ENCODE results near the gene NPFFR1.

The NPFFR1 gene

GRCh38 chr10:70269741-70270140, 14.1 kb downstream of the NPFFR1 start:
- 95% methylated on average over 3 of the region's 3 CpGs for WGBS
- DNase-seq = no peak

GRCh38 chr10:70268376-70268775, 15.4 kb downstream of the NPFFR1 start:
- H3K14ac ChIP-seq (ENCODE audit: low read length in 2 of 2) = no peak overlapping the region
- no peak overlapping the region for H3K4ac ChIP-seq (ENCODE audit: low read depth in 1 of 2, low read length in 2 of 2)
- no peak overlapping the region for H4K91ac ChIP-seq (ENCODE audit: low read length)
- H3K4me3 ChIP-seq (ENCODE audit: insufficient read depth in 1 of 2, low read depth in 1 of 2, low read length in 2 of 2) = no peak overlapping the region
- WGBS = 78% methylated on average over 3 of the region's 4 CpGs
- H3K36me3 ChIP-seq (ENCODE audit: control insufficient read depth in 1 of 2, insufficient read depth in 2 of 2, low read depth in 1 of 2, low read length in 2 of 2) = no peaks in the 10 kb centered on the region
- peaks cover 0 to 69% of the 10 kb centered on the region in 2 experiments for H3K27me3 ChIP-seq (ENCODE audit: control insufficient read depth in 1 of 2, insufficient read depth in 1 of 2, low read length in 2 of 2)
- no peak overlapping the region for H3K18ac ChIP-seq (ENCODE audit: low read depth in 1 of 2, low read length in 2 of 2)
- no peak overlapping the region for H2BK15ac ChIP-seq (ENCODE audit: low read depth, poor library complexity, severe bottlenecking)
- no peak overlapping the region for H3K23ac ChIP-seq (ENCODE audit: low read length in 2 of 2)
- no peaks in the 10 kb centered on the region for H3K9me3 ChIP-seq (ENCODE audit: control insufficient read depth, low read length)
- H2AFZ ChIP-seq (ENCODE audit: low read depth, low read length) = no peak overlapping the region
- no peak for DNase-seq
- no peak overlapping the region for H3K27ac ChIP-seq (ENCODE audit: low read length, poor library complexity, severe bottlenecking)
- no peaks in the 10 kb centered on the region for H3K79me1 ChIP-seq (replicated peaks; ENCODE audit: low read length, poor library complexity, severe bottlenecking)
- H2AK5ac ChIP-seq (ENCODE audit: low read length, severe bottlenecking) = peak overlapping the region; percentile 11
- H2BK5ac ChIP-seq (ENCODE audit: low read depth, low read length, poor library complexity, severe bottlenecking) = no peak overlapping the region
- H3K4me1 ChIP-seq (ENCODE audit: control insufficient read depth, insufficient read depth, low read depth, low read length) = peaks cover 6% of the 10 kb centered on the region
- no peak overlapping the region for H3K4me2 ChIP-seq (ENCODE audit: low read length, poor library complexity, severe bottlenecking)
- H2BK120ac ChIP-seq (ENCODE audit: low read depth, low read length) = no peak overlapping the region
- H2BK12ac ChIP-seq (ENCODE audit: low read length in 2 of 2) = peak overlapping the region in 1 of 2 experiments; percentile 59
- no peak overlapping the region for H4K8ac ChIP-seq (ENCODE audit: low read length)
- H3K9ac ChIP-seq (ENCODE audit: low read length) = no peak overlapping the region

More at GRCh38 chr10:70269741-70270140, 14.1 kb downstream of the NPFFR1 start:
- Histone ChIP-seq H2AK5ac (ENCODE audit: low read length, severe bottlenecking) (no peak overlapping the region), H3K4me2 (ENCODE audit: low read length, poor library complexity, severe bottlenecking) (no peak overlapping the region), H3K23ac (ENCODE audit: low read length in 2 of 2) (no peak overlapping the region), H3K4me1 (ENCODE audit: control insufficient read depth, insufficient read depth, low read depth, low read length) (peaks cover 6% of the 10 kb centered on the region), H3K9ac (ENCODE audit: low read length) (no peak overlapping the region), H3K27me3 (ENCODE audit: control insufficient read depth in 1 of 2, insufficient read depth in 1 of 2, low read length in 2 of 2) (peaks cover 0 to 59% of the 10 kb centered on the region in 2 experiments), H2BK120ac (ENCODE audit: low read depth, low read length) (no peak overlapping the region), H2BK12ac (ENCODE audit: low read length in 2 of 2) (peak overlapping the region in 1 of 2 experiments; percentile 59), H3K4me3 (ENCODE audit: insufficient read depth in 1 of 2, low read depth in 1 of 2, low read length in 2 of 2) (no peak overlapping the region), H2AFZ (ENCODE audit: low read depth, low read length) (no peak overlapping the region), H4K8ac (ENCODE audit: low read length) (no peak overlapping the region), H3K9me3 (ENCODE audit: control insufficient read depth, low read length) (no peaks in the 10 kb centered on the region), H2BK15ac (ENCODE audit: low read depth, poor library complexity, severe bottlenecking) (no peak overlapping the region), H2BK5ac (ENCODE audit: low read depth, low read length, poor library complexity, severe bottlenecking) (no peak overlapping the region), H3K27ac (ENCODE audit: low read length, poor library complexity, severe bottlenecking) (no peak overlapping the region), H3K36me3 (ENCODE audit: control insufficient read depth in 1 of 2, insufficient read depth in 2 of 2, low read depth in 1 of 2, low read length in 2 of 2) (no peaks in the 10 kb centered on the region), H4K91ac (ENCODE audit: low read length) (no peak overlapping the region), H3K14ac (ENCODE audit: low read length in 2 of 2) (peak overlapping the region in 1 of 2 experiments; percentile 7), H3K4ac (ENCODE audit: low read depth in 1 of 2, low read length in 2 of 2) (no peak overlapping the region), H3K18ac (ENCODE audit: low read depth in 1 of 2, low read length in 2 of 2) (no peak overlapping the region), H3K79me1 (replicated peaks; ENCODE audit: low read length, poor library complexity, severe bottlenecking) (no peaks in the 10 kb centered on the region)

- Histone ChIP-seq H4K91ac (ENCODE audit: low read length) (peak overlapping the region; percentile 77), H3K4me3 (ENCODE audit: insufficient read depth in 1 of 2, low read depth in 1 of 2, low read length in 2 of 2) (no peak overlapping the region), H3K9ac (ENCODE audit: low read length) (no peak overlapping the region), H2BK12ac (ENCODE audit: low read length in 2 of 2) (peak overlapping the region in 1 of 2 experiments; percentile 98), H3K14ac (ENCODE audit: low read length in 2 of 2) (no peak overlapping the region), H2BK5ac (ENCODE audit: low read depth, low read length, poor library complexity, severe bottlenecking) (no peak overlapping the region), H4K8ac (ENCODE audit: low read length) (peak overlapping the region; percentile 90), H3K4ac (ENCODE audit: low read depth in 1 of 2, low read length in 2 of 2) (peak overlapping the region in 1 of 2 experiments; percentile 42), H2AFZ (ENCODE audit: low read depth, low read length) (no peak overlapping the region), H2BK120ac (ENCODE audit: low read depth, low read length) (no peak overlapping the region), H3K9me3 (ENCODE audit: control insufficient read depth, low read length) (no peaks in the 10 kb centered on the region), H2AK5ac (ENCODE audit: low read length, severe bottlenecking) (no peak overlapping the region), H3K23ac (ENCODE audit: low read length in 2 of 2) (no peak overlapping the region), H3K27me3 (ENCODE audit: control insufficient read depth in 1 of 2, insufficient read depth in 1 of 2, low read length in 2 of 2) (peaks cover 0 to 74% of the 10 kb centered on the region in 2 experiments), H3K36me3 (ENCODE audit: control insufficient read depth in 1 of 2, insufficient read depth in 2 of 2, low read depth in 1 of 2, low read length in 2 of 2) (no peaks in the 10 kb centered on the region), H3K4me1 (ENCODE audit: control insufficient read depth, insufficient read depth, low read depth, low read length) (peaks cover 6% of the 10 kb centered on the region), H3K27ac (ENCODE audit: low read length, poor library complexity, severe bottlenecking) (peak overlapping the region; percentile 15), H3K4me2 (ENCODE audit: low read length, poor library complexity, severe bottlenecking) (no peak overlapping the region), H3K79me1 (replicated peaks; ENCODE audit: low read length, poor library complexity, severe bottlenecking) (no peaks in the 10 kb centered on the region), H2BK15ac (ENCODE audit: low read depth, poor library complexity, severe bottlenecking) (no peak overlapping the region), H3K18ac (ENCODE audit: low read depth in 1 of 2, low read length in 2 of 2) (peak overlapping the region; percentile 46 to 90)
- 0% methylated on average over 3 of the region's 9 CpGs for WGBS
- peak; percentile 98 for DNase-seq
These were observed 16.5 kb downstream of the NPFFR1 start for GRCh38 chr10:70267161-70267933.

GRCh38 chr10:70266701-70267100, 17.1 kb downstream of the NPFFR1 start:
- Histone ChIP-seq H3K18ac (ENCODE audit: low read depth in 1 of 2, low read length in 2 of 2) (peak overlapping the region; percentile 62 to 72), H3K23ac (ENCODE audit: low read length in 2 of 2) (no peak overlapping the region)

More at GRCh38 chr10:70266701-70267100, 17.1 kb downstream of the NPFFR1 start:
- Histone ChIP-seq H3K27me3 (ENCODE audit: control insufficient read depth in 1 of 2, insufficient read depth in 1 of 2, low read length in 2 of 2) (peaks cover 0 to 80% of the 10 kb centered on the region in 2 experiments), H4K91ac (ENCODE audit: low read length) (peak overlapping the region; percentile 55), H3K79me1 (replicated peaks; ENCODE audit: low read length, poor library complexity, severe bottlenecking) (no peaks in the 10 kb centered on the region), H3K14ac (ENCODE audit: low read length in 2 of 2) (no peak overlapping the region), H3K4me2 (ENCODE audit: low read length, poor library complexity, severe bottlenecking) (no peak overlapping the region), H3K4ac (ENCODE audit: low read depth in 1 of 2, low read length in 2 of 2) (peak overlapping the region; percentile 34 to 75), H2BK12ac (ENCODE audit: low read length in 2 of 2) (peak overlapping the region; percentile 65 to 68), H3K27ac (ENCODE audit: low read length, poor library complexity, severe bottlenecking) (no peak overlapping the region), H3K36me3 (ENCODE audit: control insufficient read depth in 1 of 2, insufficient read depth in 2 of 2, low read depth in 1 of 2, low read length in 2 of 2) (no peaks in the 10 kb centered on the region), H3K4me3 (ENCODE audit: insufficient read depth in 1 of 2, low read depth in 1 of 2, low read length in 2 of 2) (no peak overlapping the region), H3K9me3 (ENCODE audit: control insufficient read depth, low read length) (peaks cover under 1% of the 10 kb centered on the region), H3K4me1 (ENCODE audit: control insufficient read depth, insufficient read depth, low read depth, low read length) (peaks cover 6% of the 10 kb centered on the region), H4K8ac (ENCODE audit: low read length) (no peak overlapping the region), H2AFZ (ENCODE audit: low read depth, low read length) (no peak overlapping the region), H2AK5ac (ENCODE audit: low read length, severe bottlenecking) (peak overlapping the region; percentile 33), H2BK120ac (ENCODE audit: low read depth, low read length) (peak overlapping the region; percentile 64), H2BK5ac (ENCODE audit: low read depth, low read length, poor library complexity, severe bottlenecking) (no peak overlapping the region), H2BK15ac (ENCODE audit: low read depth, poor library complexity, severe bottlenecking) (no peak overlapping the region), H3K9ac (ENCODE audit: low read length) (no peak overlapping the region)
- no peak for DNase-seq
- 70% methylated on average over 1 of the region's 1 CpG for WGBS
